Ovary (tissue), 9 donors: ENCODE measurements around the gene RAP1GAP2. TPM values are rescaled to one million over a fixed set of nuclear protein-coding genes. Genes with fewer than 3 reads are reported as not detected.

Experiments
- DNase-seq, 5 donors: peaks; one replicate each; pipeline ENCODE4 v3.0.0-alpha.2; 2019 to 2020
- H3K27ac ChIP-seq, 2 donors: fragments of 200-600 bp; one replicate each; pipeline versions ENCODE4 v1.5.1 to v1.8.0; 2019 to 2022
- H3K27me3 ChIP-seq: fragments of 200-600 bp; one replicate; pipeline ENCODE4 v1.8.0; 2022
- H3K36me3 ChIP-seq: fragments of 200-600 bp; sonication (generic); one replicate; pipeline ENCODE4 v1.5.1; 2019
- H3K4me1 ChIP-seq: one replicate; pipeline ENCODE4 v1.8.1; 2013; ENCODE audit warnings: mild to moderate bottlenecking, moderate library complexity; ENCODE audit not compliant: insufficient read depth
- H3K4me3 ChIP-seq: fragments of 200-600 bp; sonication (generic); one replicate; pipeline ENCODE4 v1.5.1; 2017
- H3K9me3 ChIP-seq, 2 donors: fragments of 200-600 bp in 1 of 2; sonication (generic) in 1 of 2; one replicate each; pipeline versions ENCODE4 v1.5.1 to v1.8.1; 2013 to 2019; ENCODE audit warnings: mild to moderate bottlenecking in 1 of 2, moderate library complexity in 1 of 2
- EP300 ChIP-seq: sonication (generic); formaldehyde crosslinking; IDR thresholded peaks from one replicate; pipeline ENCODE4 v1.6.1; 2017; ENCODE audit warnings: antibody characterized with exemption
- POLR2A ChIP-seq: fragments of 450-650 bp; IDR thresholded peaks from one replicate; pipeline ENCODE4 v1.6.1; 2017; ENCODE audit warnings: antibody characterized with exemption, mild to moderate bottlenecking, moderate library complexity
- WGBS, 3 donors: extraction: QIAGEN DNeasy Blood & Tissue Kit in 1 of 3; methylation state at CpG; one replicate each; pipeline versions ENCODE4 v1.1.5 to v1.1.7; 2013 to 2017; 5-methylcytosine and 5-hydroxymethylcytosine counted together
- intact Hi-C, 4 donors: fragments of 100-400 bp; cut with DNase I; formaldehyde crosslinking; loops; one replicate each; pipeline versions ENCODE4 v1.11.0 to v1.15.1; 2022 to 2023
- polyA plus RNA-seq, 2 donors: library from polyadenylated mRNA; stranded (reverse); fragments of 200-250 nt in 1 of 2; fragments of 350-450 nt in 1 of 2; fragmentation: Illumina TruSeq in 1 of 2; extraction: RNeasy Lipid Tissue Mini Kit (QIAGEN cat#74804) in 1 of 2; gene quantifications; one replicate each; pipeline ENCODE4 v1.2.3, GENCODE V29; 2013 to 2014
- total RNA-seq, 7 donors: library from RNA; depleted of rRNA in 2 of 7; stranded (reverse); fragments of >200 nt in 2 of 7; fragmentation: NEBNext Ultra II Directional in 3 of 7; extraction: Animal tissue kit (Norgen Biotek cat#: 25700) in 3 of 7; gene quantifications; one replicate each; pipeline versions ENCODE4 v1.1.0 to v1.2.4, GENCODE V29; 2016 to 2023
- TF ChIP-seq, protein P1 (sequence below), 3 donors: fragments of 450-650 bp in 2 of 3; fragments of 200-600 bp in 1 of 3; IDR thresholded peaks; one replicate each; pipeline versions ENCODE4 v1.5.1 to v1.8.0; 2016 to 2022; ENCODE audit warnings: antibody characterized with exemption in 3 of 3, mild to moderate bottlenecking in 1 of 3
- donor health status: DM: no; HTN: no; CAD: no; lungs with moderate emphysema.
- donor health status: DM: no; HTN: no; CAD: no.
- donor health status: Bipolar disorder and iron deficiency.
- donor health status: DM: yes; HTN: yes; CAD: no.
- donor health status: DM: no; HTN: no; CAD: no.
- donor health status: DM: yes; HTN: yes; CAD: no.

RAP1GAP2 gene
- total and polyA plus RNA-seq, 9 donors: 4.3 to 15.4 (median 12.3) TPM

DNA sequence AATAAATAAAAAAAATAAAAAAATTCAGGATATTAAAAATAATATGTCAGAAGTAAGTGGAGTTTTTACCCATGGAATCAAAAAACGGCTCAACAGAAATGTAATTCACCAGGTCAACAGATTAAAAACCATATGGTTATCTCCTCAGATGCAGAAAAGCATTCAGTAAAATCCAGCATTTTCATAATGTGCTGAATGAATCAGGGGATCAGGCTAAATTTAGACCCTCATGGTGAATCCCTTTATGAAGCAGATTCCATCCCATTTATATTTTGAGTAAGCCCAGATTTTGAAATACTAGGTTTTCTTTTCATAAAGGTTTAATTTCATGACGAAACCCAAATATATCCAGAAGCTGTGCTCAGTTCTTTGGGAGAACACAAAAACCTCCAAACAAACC lies 182.8 kb downstream of the RAP1GAP2 start:
- TF ChIP-seq, protein P1, sequence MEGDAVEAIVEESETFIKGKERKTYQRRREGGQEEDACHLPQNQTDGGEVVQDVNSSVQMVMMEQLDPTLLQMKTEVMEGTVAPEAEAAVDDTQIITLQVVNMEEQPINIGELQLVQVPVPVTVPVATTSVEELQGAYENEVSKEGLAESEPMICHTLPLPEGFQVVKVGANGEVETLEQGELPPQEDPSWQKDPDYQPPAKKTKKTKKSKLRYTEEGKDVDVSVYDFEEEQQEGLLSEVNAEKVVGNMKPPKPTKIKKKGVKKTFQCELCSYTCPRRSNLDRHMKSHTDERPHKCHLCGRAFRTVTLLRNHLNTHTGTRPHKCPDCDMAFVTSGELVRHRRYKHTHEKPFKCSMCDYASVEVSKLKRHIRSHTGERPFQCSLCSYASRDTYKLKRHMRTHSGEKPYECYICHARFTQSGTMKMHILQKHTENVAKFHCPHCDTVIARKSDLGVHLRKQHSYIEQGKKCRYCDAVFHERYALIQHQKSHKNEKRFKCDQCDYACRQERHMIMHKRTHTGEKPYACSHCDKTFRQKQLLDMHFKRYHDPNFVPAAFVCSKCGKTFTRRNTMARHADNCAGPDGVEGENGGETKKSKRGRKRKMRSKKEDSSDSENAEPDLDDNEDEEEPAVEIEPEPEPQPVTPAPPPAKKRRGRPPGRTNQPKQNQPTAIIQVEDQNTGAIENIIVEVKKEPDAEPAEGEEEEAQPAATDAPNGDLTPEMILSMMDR (IDR thresholded peaks at IDR 0.05): no peak
- TF ChIP-seq POLR2A: no peak
- no peak for TF ChIP-seq EP300
- H3K27ac ChIP-seq: no peak overlapping the region
- 81 to 88% (median 85%) methylated on average over 2 of the region's 2 CpGs for WGBS, 3 donors

DNA sequence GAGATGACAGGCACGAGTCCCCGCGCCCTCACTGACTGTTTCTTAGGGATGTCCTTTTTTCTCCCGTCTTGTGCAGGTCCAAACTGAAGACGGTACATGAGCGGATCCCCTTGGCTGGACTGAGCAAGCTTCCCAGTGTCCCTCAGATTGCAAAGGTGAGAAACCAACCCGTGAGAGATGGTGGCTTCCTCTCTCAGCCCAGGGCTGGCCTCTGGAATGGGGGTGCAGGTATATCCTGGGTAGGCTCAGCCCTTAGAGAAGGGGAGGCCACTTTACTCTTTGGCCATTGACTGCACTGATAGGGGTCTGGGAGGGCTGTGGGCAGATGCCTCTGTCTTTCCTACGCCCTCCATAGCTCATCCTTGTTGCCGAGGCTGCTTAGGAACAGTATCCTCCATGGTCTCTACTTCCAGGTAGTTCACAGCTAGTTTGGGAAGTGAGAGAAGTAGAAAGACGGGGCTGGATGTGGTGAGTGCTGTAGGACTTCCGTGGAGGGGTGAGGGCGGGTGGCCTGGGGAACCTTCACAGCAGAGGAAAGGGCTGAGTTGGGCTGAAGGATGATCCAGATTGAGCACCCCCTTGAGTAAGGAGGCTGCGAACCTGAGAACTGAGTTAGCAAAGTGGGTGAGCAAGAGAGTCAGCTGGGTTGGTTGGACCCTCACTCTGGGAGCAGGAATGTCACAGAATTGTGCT lies 184.1 kb downstream of the RAP1GAP2 start:
- 96 to 97% (median 97%) methylated on average over 13 of the region's 13 CpGs for WGBS, 3 donors
- TF ChIP-seq, protein P1 (IDR thresholded peaks at IDR 0.05): no peak
- TF ChIP-seq EP300 (no peak), POLR2A (no peak)
- no peak overlapping the region for H3K4me3 ChIP-seq
- H3K36me3 ChIP-seq: no peaks in the 10 kb centered on the region
- H3K4me1 ChIP-seq: peaks cover 12% of the 10 kb centered on the region
- no peaks in the 10 kb centered on the region for H3K27me3 ChIP-seq
- no peaks in the 10 kb centered on the region for H3K9me3 ChIP-seq
- DNase-seq: peak in 1 of 5 donors; percentile 21
- H3K27ac ChIP-seq: no peak overlapping the region
- intact Hi-C loops: no loop called here

More for the DNA sequence above, 182.8 kb downstream of the RAP1GAP2 start:
- no peak overlapping the region for H3K4me3 ChIP-seq
- no peaks in the 10 kb centered on the region for H3K27me3 ChIP-seq
- H3K9me3 ChIP-seq: no peaks in the 10 kb centered on the region
- intact Hi-C loops: no loop called here
- peaks cover 12% of the 10 kb centered on the region for H3K4me1 ChIP-seq
- no peaks in the 10 kb centered on the region for H3K36me3 ChIP-seq
- DNase-seq: no peak

DNA sequence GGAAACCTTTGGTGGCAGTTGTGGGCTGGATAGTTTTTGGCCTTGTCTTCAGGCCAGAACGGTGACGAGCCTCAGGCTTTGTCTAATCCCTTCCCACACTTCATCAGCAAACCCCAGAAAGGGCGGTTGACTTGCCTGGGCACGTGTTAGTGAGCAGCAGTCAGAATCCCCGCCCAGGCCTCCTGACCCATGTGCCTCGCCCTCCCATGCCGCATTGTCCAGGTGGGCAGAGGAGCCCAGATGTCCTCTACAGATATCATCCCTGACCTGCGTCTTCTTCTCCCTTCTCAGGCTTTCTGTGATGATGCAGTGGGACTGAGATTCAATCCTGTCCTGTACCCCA lies 184.6 kb downstream of the RAP1GAP2 start:
- Histone ChIP-seq H3K9me3 (no peaks in the 10 kb centered on the region), H3K36me3 (no peaks in the 10 kb centered on the region), H3K4me1 (peaks cover 12% of the 10 kb centered on the region), H3K27me3 (no peaks in the 10 kb centered on the region), H3K27ac (peak overlapping the region in 1 of 2 donors; percentile 61), H3K4me3 (no peak overlapping the region)
- intact Hi-C loops: no loop called here
- 91 to 96% (median 95%) methylated on average over 8 of the region's 8 CpGs for WGBS, 3 donors
- TF ChIP-seq EP300 (no peak), POLR2A (no peak)
- TF ChIP-seq, protein P1 (IDR thresholded peaks at IDR 0.05): no peak
- DNase-seq: peak in 1 of 5 donors; percentile 27

DNA sequence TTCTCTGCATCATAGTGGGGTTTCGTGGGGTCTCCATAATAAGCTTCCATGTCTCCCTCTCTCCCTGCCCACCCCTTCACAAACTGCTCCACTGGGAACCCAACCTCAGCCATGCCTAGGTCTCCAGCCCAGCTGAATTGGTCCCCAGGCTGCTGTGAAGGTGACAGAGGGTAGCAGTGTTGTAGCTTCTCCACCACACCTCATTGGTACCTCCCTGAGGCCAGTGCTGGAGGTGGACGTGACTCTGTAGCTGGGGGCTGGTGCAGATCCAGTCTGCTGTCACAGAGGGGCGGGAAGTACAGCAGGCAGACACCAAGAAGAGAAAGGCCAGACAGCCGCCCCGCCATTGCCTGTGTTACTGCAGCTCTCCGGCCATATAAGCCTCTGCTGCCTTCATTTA lies 185.1 kb downstream of the RAP1GAP2 start:
- TF ChIP-seq, protein P1 (IDR thresholded peaks at IDR 0.05): no peak
- TF ChIP-seq EP300 (no peak), POLR2A (no peak)
- intact Hi-C loops: no loop called here
- H3K9me3 ChIP-seq: no peaks in the 10 kb centered on the region
- H3K27ac ChIP-seq: peak overlapping the region in 1 of 2 donors; percentile 61
- no peaks in the 10 kb centered on the region for H3K36me3 ChIP-seq
- no peaks in the 10 kb centered on the region for H3K27me3 ChIP-seq
- peak in 1 of 5 donors; percentile 29 for DNase-seq
- WGBS, 3 donors: 78 to 92% (median 84%) methylated on average over 6 of the region's 6 CpGs
- peaks cover 12% of the 10 kb centered on the region for H3K4me1 ChIP-seq
- no peak overlapping the region for H3K4me3 ChIP-seq
